ENCODE data around the gene WDR36. TPM values are rescaled to one million over a fixed set of nuclear protein-coding genes. Genes with fewer than 3 reads are reported as not detected.

WDR36 gene
- total RNA-seq, 2 donors from 2014 or later = 21.0 to 22.4 TPM

- intact Hi-C loops (cut with DNase I) = no loop called here
- H3K27me3 ChIP-seq (replicated peaks; ENCODE audit: insufficient read depth) = peaks cover 2% of the 10 kb centered on the region
- WGBS = 0% methylated on average over 1 of the region's 1 CpG
These were observed 76.5 kb downstream of the WDR36 start for GRCh38 chr5:111168608-111169007.

GRCh38 chr5:111169269-111169668, 77.1 kb downstream of the WDR36 start:
- no peak for DNase-seq (ENCODE audit: low spot score)
- intact Hi-C loops (cut with DNase I) = no loop called here

More at GRCh38 chr5:111168608-111169007, 76.5 kb downstream of the WDR36 start:
- no peaks in the 10 kb centered on the region for H3K4me1 ChIP-seq (replicated peaks)
- H3K36me3 ChIP-seq = no peaks in the 10 kb centered on the region
- no peak for DNase-seq (ENCODE audit: low spot score)
- no peak overlapping the region for H3K27ac ChIP-seq
- H3K4me3 ChIP-seq = no peak overlapping the region
- H3K9me3 ChIP-seq = no peaks in the 10 kb centered on the region
- no peak for TF ChIP-seq CTCF (IDR thresholded peaks at IDR 0.05)
- TF ChIP-seq POLR2AphosphoS5 (IDR thresholded peaks at IDR 0.05) = no peak

GRCh38 chr5:111170279-111170678, 78.1 kb downstream of the WDR36 start:
- Histone ChIP-seq H3K9me3 (no peaks in the 10 kb centered on the region), H3K4me1 (replicated peaks) (no peaks in the 10 kb centered on the region), H3K27me3 (replicated peaks; ENCODE audit: insufficient read depth) (peaks cover 2% of the 10 kb centered on the region), H3K27ac (no peak overlapping the region), H3K4me3 (no peak overlapping the region), H3K36me3 (no peaks in the 10 kb centered on the region)
- TF ChIP-seq POLR2A (IDR thresholded peaks at IDR 0.05) (no peak), POLR2AphosphoS5 (IDR thresholded peaks at IDR 0.05) (no peak), CTCF (IDR thresholded peaks at IDR 0.05) (no peak)
- intact Hi-C loops (cut with DNase I) = no loop called here
- no peak for DNase-seq (ENCODE audit: low spot score)
- 80% methylated on average over 2 of the region's 2 CpGs for WGBS

More at GRCh38 chr5:111169269-111169668, 77.1 kb downstream of the WDR36 start:
- no peak overlapping the region for H3K27ac ChIP-seq
- peaks cover 2% of the 10 kb centered on the region for H3K27me3 ChIP-seq (replicated peaks; ENCODE audit: insufficient read depth)
- WGBS = 85% methylated on average over 2 of the region's 2 CpGs
- H3K9me3 ChIP-seq = no peaks in the 10 kb centered on the region
- H3K36me3 ChIP-seq = no peaks in the 10 kb centered on the region
- TF ChIP-seq CTCF (IDR thresholded peaks at IDR 0.05) = no peak
- TF ChIP-seq POLR2A (IDR thresholded peaks at IDR 0.05) = no peak
- no peak for TF ChIP-seq POLR2AphosphoS5 (IDR thresholded peaks at IDR 0.05)
- H3K4me3 ChIP-seq = no peak overlapping the region
- no peaks in the 10 kb centered on the region for H3K4me1 ChIP-seq (replicated peaks)

- DNase-seq (ENCODE audit: low spot score) = no peak
- no peaks in the 10 kb centered on the region for H3K4me1 ChIP-seq (replicated peaks)
- H3K27ac ChIP-seq = no peak overlapping the region
- WGBS = 71% methylated on average over 3 of the region's 3 CpGs
- no peak for TF ChIP-seq POLR2AphosphoS5 (IDR thresholded peaks at IDR 0.05)
- no peak for TF ChIP-seq CTCF (IDR thresholded peaks at IDR 0.05)
- no peak for TF ChIP-seq POLR2A (IDR thresholded peaks at IDR 0.05)
- H3K9me3 ChIP-seq = no peaks in the 10 kb centered on the region
- no peaks in the 10 kb centered on the region for H3K36me3 ChIP-seq
- intact Hi-C loops (cut with DNase I) = no loop called here
- no peak overlapping the region for H3K4me3 ChIP-seq
- H3K27me3 ChIP-seq (replicated peaks; ENCODE audit: insufficient read depth) = peaks cover 2% of the 10 kb centered on the region
These were observed 80.4 kb downstream of the WDR36 start for GRCh38 chr5:111172504-111172903.

GRCh38 chr5:111173476-111173875, 81.3 kb downstream of the WDR36 start:
- intact Hi-C loops (cut with DNase I) = no loop called here
- TF ChIP-seq POLR2A (IDR thresholded peaks at IDR 0.05) = no peak
- no peak for TF ChIP-seq CTCF (IDR thresholded peaks at IDR 0.05)
- no peak for TF ChIP-seq POLR2AphosphoS5 (IDR thresholded peaks at IDR 0.05)
- H3K27me3 ChIP-seq (replicated peaks; ENCODE audit: insufficient read depth) = peaks cover 2% of the 10 kb centered on the region
- DNase-seq (ENCODE audit: low spot score) = no peak
- no peaks in the 10 kb centered on the region for H3K9me3 ChIP-seq
- no peaks in the 10 kb centered on the region for H3K36me3 ChIP-seq
- no peak overlapping the region for H3K4me3 ChIP-seq
- 78% methylated on average over 2 of the region's 2 CpGs for WGBS
- no peaks in the 10 kb centered on the region for H3K4me1 ChIP-seq (replicated peaks)
- no peak overlapping the region for H3K27ac ChIP-seq

Data from prostate gland (tissue), 2 donors.